Peyer's patch (tissue), 4 donors: ENCODE results near the gene CSMD2.

Source experiments
- POLR2A ChIP-seq, 2 donors: fragments of 450-650 bp; IDR thresholded peaks; one replicate each; pipeline ENCODE4 v1.5.1; 2017; ENCODE audit warnings: antibody characterized with exemption in 2 of 2, mild to moderate bottlenecking in 2 of 2, moderate library complexity in 2 of 2
- TF ChIP-seq, protein P1 (sequence below), 6 experiments: fragments of 450-650 bp in 4 of 6; fragments of 200-600 bp in 2 of 6; sonication (generic) in 1 of 6; IDR thresholded peaks; one replicate each; pipeline ENCODE4 v1.5.1; 2017 to 2019; ENCODE audit warnings: antibody characterized with exemption in 6 of 6, mild to moderate bottlenecking in 3 of 6, moderate library complexity in 1 of 6

DNA sequence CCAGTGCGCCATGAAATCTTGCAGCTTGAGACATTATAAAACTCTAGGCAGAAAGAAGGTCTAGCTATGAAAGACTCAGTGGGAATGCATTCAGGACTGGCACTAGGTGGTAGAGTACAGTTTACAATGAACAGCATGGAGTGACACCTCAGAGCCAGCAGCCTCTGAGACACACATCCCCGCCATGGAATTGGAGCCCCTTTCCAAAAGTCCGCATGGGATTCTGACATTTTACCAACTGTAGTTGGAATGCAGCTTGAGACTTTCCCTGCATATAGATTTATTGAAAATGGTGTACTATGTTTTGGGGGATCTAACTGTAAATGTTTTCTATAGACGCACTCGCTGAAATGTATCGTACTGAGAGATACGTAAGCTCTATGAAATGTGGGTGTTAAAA lies 576.3 kb downstream of the CSMD2 start:
- no peak for TF ChIP-seq POLR2A (IDR thresholded peaks at IDR 0.05)
- TF ChIP-seq, protein P1, sequence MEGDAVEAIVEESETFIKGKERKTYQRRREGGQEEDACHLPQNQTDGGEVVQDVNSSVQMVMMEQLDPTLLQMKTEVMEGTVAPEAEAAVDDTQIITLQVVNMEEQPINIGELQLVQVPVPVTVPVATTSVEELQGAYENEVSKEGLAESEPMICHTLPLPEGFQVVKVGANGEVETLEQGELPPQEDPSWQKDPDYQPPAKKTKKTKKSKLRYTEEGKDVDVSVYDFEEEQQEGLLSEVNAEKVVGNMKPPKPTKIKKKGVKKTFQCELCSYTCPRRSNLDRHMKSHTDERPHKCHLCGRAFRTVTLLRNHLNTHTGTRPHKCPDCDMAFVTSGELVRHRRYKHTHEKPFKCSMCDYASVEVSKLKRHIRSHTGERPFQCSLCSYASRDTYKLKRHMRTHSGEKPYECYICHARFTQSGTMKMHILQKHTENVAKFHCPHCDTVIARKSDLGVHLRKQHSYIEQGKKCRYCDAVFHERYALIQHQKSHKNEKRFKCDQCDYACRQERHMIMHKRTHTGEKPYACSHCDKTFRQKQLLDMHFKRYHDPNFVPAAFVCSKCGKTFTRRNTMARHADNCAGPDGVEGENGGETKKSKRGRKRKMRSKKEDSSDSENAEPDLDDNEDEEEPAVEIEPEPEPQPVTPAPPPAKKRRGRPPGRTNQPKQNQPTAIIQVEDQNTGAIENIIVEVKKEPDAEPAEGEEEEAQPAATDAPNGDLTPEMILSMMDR (IDR thresholded peaks at IDR 0.05): no peak
